ENCODE results near the gene EFCAB14.

DNA sequence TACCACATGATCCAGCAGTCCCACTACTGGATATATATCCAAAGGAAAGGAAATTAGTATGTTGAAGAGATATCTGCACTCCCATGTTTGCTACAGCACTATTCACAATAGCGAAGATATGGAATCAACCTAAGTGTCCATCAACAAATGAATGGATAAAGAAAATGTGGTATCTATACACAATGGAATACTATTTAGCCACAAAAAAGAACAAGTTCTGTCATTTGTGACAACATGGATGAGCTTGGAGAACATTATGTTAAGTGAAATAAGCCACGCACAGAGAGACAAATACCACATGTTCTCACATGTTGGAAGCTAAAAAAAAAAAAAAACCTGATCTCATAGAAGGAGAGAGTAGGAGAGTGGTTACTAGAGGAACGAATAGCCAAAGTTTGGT, 68.4 kb downstream of the EFCAB14 start:
- TF ChIP-seq CTCF (IDR thresholded peaks at IDR 0.05) (no peak), POLR2A (IDR thresholded peaks at IDR 0.05) (no peak)

Data from thyroid gland (tissue), 4 donors.